Coronary artery (tissue), 2 donors: ENCODE data around the gene IBSP.

Experiments used
- DNase-seq: peaks from one replicate; pipeline ENCODE4 v3.0.0-alpha.2; 2017; ENCODE audit warnings: low spot score
- H3K27ac ChIP-seq, 2 donors: fragments of 200-600 bp; sonication (generic); one replicate each; pipeline ENCODE4 v1.5.1; 2016 to 2019
- H3K4me3 ChIP-seq: fragments of 200-600 bp; sonication (generic); 2 replicates; pipeline ENCODE4 v1.5.1; 2016; ENCODE audit warnings: mild to moderate bottlenecking, moderate library complexity
- CTCF ChIP-seq: fragments of 200-600 bp; sonication (generic); IDR thresholded peaks from one replicate; pipeline ENCODE4 v1.5.1; 2019; ENCODE audit warnings: antibody characterized with exemption

Gene IBSP

GRCh38 chr4:87799301-87800113 lies at the start of gene IBSP:
Gene IBSP (plus strand): TSS chr4:87799554. CDS start chr4:87802362, 2,808 bp downstream.
- Histone ChIP-seq H3K27ac (no peak within 1 kb of the TSS), H3K4me3 (no peak within 1 kb of the TSS)
- TF ChIP-seq CTCF: no peak
- no peak for DNase-seq

GRCh38 chr4:87749883-87750282 lies 49.5 kb upstream of the IBSP start:
- Histone ChIP-seq H3K27ac (no peak overlapping the region), H3K4me3 (no peak overlapping the region)
- DNase-seq: no peak
- no peak for TF ChIP-seq CTCF

- H3K27ac ChIP-seq: no peak overlapping the region
- TF ChIP-seq CTCF: no peak
- no peak overlapping the region for H3K4me3 ChIP-seq
- no peak for DNase-seq
Measured at GRCh38 chr4:87758270-87758669, 41.1 kb upstream of the IBSP start.

- TF ChIP-seq CTCF: no peak
- no peak overlapping the region for H3K4me3 ChIP-seq
Measured at GRCh38 chr4:87762311-87762710, 37.0 kb upstream of the IBSP start.

GRCh38 chr4:87781569-87781968 lies 17.8 kb upstream of the IBSP start:
- TF ChIP-seq CTCF: no peak
- H3K27ac ChIP-seq: no peak overlapping the region

More at GRCh38 chr4:87762311-87762710, 37.0 kb upstream of the IBSP start:
- H3K27ac ChIP-seq: no peak overlapping the region
- no peak for DNase-seq

GRCh38 chr4:87783781-87784180 lies 15.6 kb upstream of the IBSP start:
- no peak for TF ChIP-seq CTCF
- Histone ChIP-seq H3K4me3 (no peak overlapping the region), H3K27ac (no peak overlapping the region)
- DNase-seq: no peak

More at GRCh38 chr4:87781569-87781968, 17.8 kb upstream of the IBSP start:
- H3K4me3 ChIP-seq: no peak overlapping the region
- DNase-seq: no peak
